GM12873 (cell line): ENCODE measurements around the gene LRRC8C.

Experiments
- TF ChIP-seq, protein P1 (sequence below): IDR thresholded peaks from 2 replicates; pipeline ENCODE4 v1.5.1; 2012; ENCODE audit warnings: low read depth, mild to moderate bottlenecking, moderate library complexity, low read length, control low read depth; ENCODE audit not compliant: insufficient read depth; ENCODE audit errors: missing control alignments

Gene LRRC8C

DNA sequence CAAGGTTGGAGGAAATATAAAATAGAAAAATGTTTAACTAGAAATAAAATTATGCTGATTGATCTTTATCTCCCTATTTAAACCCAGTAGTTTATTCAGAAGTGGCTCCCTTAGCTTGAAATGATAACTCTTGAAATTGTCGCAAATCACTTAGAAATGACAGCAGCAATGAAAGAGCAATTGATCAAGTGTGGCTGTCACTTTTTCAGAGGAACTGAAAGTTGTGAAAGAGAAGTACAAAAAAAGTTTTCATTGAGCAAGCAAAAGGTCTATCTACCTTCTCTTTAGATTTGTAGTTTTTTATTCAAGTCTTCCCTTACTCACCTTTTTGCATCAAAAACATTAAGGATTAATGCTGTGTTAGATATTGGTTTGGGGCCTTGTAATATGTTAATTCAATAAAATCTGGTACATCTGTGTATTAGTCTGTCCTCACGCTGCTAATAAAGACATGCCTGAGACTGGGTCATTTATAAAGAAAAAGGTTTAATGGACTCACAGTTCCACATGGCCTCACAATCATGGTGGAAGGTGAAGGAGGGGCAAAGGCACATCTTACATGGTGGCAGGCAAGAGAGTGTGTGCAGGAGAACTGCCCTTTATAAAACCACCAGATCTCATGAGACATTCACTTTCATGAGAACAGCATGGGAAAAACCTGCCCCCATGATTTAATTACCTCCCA is 48.3 kb downstream of the LRRC8C start:
- TF ChIP-seq, protein P1, sequence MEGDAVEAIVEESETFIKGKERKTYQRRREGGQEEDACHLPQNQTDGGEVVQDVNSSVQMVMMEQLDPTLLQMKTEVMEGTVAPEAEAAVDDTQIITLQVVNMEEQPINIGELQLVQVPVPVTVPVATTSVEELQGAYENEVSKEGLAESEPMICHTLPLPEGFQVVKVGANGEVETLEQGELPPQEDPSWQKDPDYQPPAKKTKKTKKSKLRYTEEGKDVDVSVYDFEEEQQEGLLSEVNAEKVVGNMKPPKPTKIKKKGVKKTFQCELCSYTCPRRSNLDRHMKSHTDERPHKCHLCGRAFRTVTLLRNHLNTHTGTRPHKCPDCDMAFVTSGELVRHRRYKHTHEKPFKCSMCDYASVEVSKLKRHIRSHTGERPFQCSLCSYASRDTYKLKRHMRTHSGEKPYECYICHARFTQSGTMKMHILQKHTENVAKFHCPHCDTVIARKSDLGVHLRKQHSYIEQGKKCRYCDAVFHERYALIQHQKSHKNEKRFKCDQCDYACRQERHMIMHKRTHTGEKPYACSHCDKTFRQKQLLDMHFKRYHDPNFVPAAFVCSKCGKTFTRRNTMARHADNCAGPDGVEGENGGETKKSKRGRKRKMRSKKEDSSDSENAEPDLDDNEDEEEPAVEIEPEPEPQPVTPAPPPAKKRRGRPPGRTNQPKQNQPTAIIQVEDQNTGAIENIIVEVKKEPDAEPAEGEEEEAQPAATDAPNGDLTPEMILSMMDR = no peak

DNA sequence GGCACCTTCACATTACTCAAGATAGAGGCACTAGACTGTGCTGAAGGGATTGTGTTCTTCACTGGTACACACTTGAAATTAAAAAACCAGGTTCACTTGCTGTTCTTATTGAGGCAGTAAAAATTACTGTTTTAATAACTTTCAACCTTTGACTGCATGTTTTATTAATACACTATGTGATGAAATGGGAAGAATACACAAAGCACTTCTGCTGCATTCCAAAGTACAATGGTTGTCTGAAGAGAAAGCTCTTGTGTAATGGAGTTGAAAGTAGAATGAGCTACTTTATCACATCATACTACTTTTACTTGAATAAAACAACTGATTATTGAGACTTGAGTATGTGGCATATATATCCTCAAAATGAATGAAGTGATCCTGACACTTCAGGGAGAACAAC is 49.7 kb downstream of the LRRC8C start:
- TF ChIP-seq, protein P1 = no peak

DNA sequence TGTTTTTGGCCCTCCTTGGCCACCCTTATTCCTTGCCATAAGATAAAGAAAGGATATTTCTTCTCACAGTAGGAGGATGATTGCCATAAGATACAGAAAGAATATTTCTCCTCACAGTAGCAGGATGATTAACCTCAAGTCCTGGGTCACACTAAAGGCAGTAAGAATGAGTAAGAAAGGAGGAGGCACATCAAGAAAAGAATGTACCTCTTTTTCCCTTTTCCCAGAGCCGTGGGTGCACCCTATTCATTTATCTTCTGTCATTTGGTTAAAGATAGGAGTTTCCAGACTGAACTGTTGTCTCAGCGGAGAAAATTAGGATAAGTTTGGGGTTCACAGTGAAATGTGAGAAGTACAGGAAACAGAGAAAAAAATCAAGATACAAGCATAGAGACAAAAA is 52.5 kb downstream of the LRRC8C start:
- TF ChIP-seq, protein P1 = no peak

DNA sequence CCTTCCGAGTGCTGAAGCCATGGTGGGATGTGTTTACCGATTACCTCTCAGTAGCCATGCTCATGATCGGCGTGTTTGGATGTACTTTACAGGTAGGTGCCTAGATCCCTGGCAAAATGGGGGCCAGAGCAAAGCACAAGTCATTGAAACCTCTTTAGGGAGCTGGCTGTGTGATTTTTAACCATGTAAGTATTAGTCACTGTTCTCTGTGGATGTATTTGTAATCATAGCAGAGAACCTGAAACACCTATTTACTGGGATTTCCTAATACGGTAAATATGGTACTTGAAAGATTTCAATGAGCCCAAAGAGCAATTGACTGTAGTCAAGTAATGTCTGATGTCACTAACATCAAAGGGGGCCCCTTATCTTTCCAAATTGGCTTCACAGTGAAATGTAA is 53.6 kb downstream of the LRRC8C start:
- TF ChIP-seq, protein P1 = no peak

DNA sequence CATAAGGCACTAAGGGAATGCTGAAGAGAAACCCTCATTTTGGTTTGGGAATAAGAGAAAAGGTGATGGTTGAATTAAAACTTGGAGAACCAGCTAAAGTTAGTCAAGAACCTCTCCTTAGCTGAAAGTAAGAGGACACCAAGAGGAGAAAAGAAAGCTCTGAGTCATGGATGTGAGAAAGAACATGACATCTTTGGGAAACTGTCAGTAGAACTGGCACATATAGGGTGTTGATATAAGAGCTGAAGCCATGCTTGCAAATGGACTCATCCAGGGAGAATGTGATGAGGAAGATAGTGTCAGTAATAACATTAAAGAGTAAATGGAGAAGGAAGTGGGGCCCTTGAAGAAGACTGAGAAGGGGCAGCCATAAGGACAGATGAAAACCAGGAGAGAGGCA is 54.3 kb downstream of the LRRC8C start:
- TF ChIP-seq, protein P1 = no peak

DNA sequence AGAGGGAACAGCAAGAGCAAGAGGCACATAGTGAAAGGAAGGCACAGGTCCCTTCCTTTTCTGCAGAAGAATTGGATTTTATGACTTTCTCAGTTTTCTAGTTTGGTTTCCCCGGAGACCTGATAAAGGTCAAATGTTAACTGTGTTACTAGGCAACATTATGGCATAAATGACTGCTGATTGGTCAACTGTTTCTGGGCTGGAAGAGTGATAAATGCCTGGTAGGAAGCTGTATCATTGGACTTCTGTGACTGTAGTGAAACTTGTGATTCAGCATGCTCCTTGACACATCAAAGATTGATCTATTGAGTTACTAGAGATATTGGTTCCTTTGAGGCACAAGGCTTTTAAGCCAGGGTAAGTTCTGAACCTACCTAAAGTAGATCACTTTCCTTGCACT is 55.7 kb downstream of the LRRC8C start:
- TF ChIP-seq, protein P1 = no peak

DNA sequence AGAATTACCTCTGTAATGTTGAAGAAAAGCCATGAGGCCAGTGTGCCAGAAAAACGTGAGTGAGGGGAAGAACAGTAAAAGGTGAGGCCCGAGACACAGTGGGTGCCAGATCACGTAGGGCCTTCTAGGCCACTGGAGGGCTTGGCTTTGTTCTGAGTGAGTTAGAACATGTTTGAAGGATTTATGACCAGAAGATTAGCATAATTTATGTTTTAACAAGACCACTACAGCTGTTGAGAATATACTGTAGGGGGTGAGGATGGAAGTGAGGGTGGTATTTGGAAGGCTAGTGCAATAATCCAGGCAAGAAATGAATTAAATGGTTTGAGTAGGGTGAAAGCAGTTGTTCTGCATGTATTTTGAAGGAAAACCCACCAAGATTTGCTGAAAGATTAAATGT is 56.3 kb downstream of the LRRC8C start:
- TF ChIP-seq, protein P1 = no peak
